ENCODE results near the gene ROR1.

- TF ChIP-seq CTCF (IDR thresholded peaks at IDR 0.05) (no peak), POLR2AphosphoS5 (IDR thresholded peaks at IDR 0.05) (no peak)
Observed at GRCh38 chr1:63945943-63946342, 172.1 kb downstream of the ROR1 start.
